Measurements from ENCODE around the gene CUL3. TPM values are rescaled to one million over a fixed set of nuclear protein-coding genes. Genes with fewer than 3 reads are reported as not detected.

The CUL3 gene
- total and polyA plus RNA-seq, 10 of the 15 experiments (the other 5 are each of a cell fraction or from before 2014, with no cell fraction given), result 22.0 to 95.4 (median 53.4) TPM

GRCh38 chr2:224436634-224437033 is 148.5 kb downstream of the CUL3 start:
- ChIA-PET CTCF (interaction anchor here (2.3 kb wide), 1 partner anchor 13 kb away, joined by 6 read pairs; no protein-coding TSS in a partner anchor), RAD21 (ENCODE audit: unreplicated experiment) (no interaction called here), POLR2A (no interaction called here), SMC1A (ENCODE audit: uncharacterized antibody, unreplicated experiment) (no interaction called here)
- Histone ChIP-seq H3K4me2 (ENCODE audit: control insufficient read depth, insufficient read depth) (no peak overlapping the region), H3K36me3 (ENCODE audit: control insufficient read depth in 2 of 2, insufficient read depth in 2 of 2, low read length in 1 of 2) (no peaks in the 10 kb centered on the region), H3K79me2 (ENCODE audit: control insufficient read depth, insufficient read depth, low read length) (no peaks in the 10 kb centered on the region), H3K9ac (ENCODE audit: control insufficient read depth, insufficient read depth, low read length) (no peak overlapping the region), H3K4me1 (ENCODE audit: control insufficient read depth, insufficient read depth, low read length) (no peaks in the 10 kb centered on the region), H3K9me3 (replicated peaks; ENCODE audit: control insufficient read depth, insufficient read depth, low read length) (no peaks in the 10 kb centered on the region), H3K27me3 (replicated peaks in 1 of 2; ENCODE audit: control insufficient read depth in 2 of 2, insufficient read depth in 2 of 2, low read length in 1 of 2) (no peaks in the 10 kb centered on the region; a peak in 4 of 4 replicates), H2AFZ (ENCODE audit: control insufficient read depth, low read depth, low read length) (no peak overlapping the region), H4K20me1 (ENCODE audit: control insufficient read depth, insufficient read depth) (no peaks in the 10 kb centered on the region), H3K27ac (ENCODE audit: control insufficient read depth, insufficient read depth) (no peak overlapping the region), H3K4me3 (no peak overlapping the region)
- DNase-seq (ENCODE audit: low read depth, low spot score) (no peak), FAIRE-seq (no peak), ATAC-seq (no peak)
- intact Hi-C loops (cut with micrococcal nuclease; ENCODE audit: unreplicated experiment), result no loop called here
- BruUV-seq (replicated peaks), result no TSS peak
- 0% methylated on average over 1 of the region's 1 CpG for WGBS (ENCODE audit: insufficient coverage, insufficient replicate concordance, low lambda C conversion rate, missing lambda C conversion rate)
- TF ChIP-seq CBX3 (IDR thresholded peaks at IDR 0.05; ENCODE audit: borderline replicate concordance, low read depth) (no peak), PAX8 (IDR thresholded peaks at IDR 0.05) (no peak), SMAD1 (IDR thresholded peaks at IDR 0.05; ENCODE audit: low read depth, partially characterized antibody) (no peak), MEF2A (IDR thresholded peaks at IDR 0.05; ENCODE audit: insufficient read depth, low read depth, low read length) (no peak)
- in situ Hi-C loops (cut with MboI), result no loop called here

- Histone ChIP-seq H3K4me2 (ENCODE audit: control insufficient read depth, insufficient read depth) (no peak overlapping the region), H2AFZ (ENCODE audit: control insufficient read depth, low read depth, low read length) (no peak overlapping the region), H3K4me3 (no peak overlapping the region), H3K27me3 (replicated peaks in 1 of 2; ENCODE audit: control insufficient read depth in 2 of 2, insufficient read depth in 2 of 2, low read length in 1 of 2) (no peaks in the 10 kb centered on the region; a peak in 2 of 4 replicates), H3K9ac (ENCODE audit: control insufficient read depth, insufficient read depth, low read length) (no peak overlapping the region), H3K4me1 (ENCODE audit: control insufficient read depth, insufficient read depth, low read length) (no peaks in the 10 kb centered on the region), H3K79me2 (ENCODE audit: control insufficient read depth, insufficient read depth, low read length) (no peaks in the 10 kb centered on the region), H3K36me3 (ENCODE audit: control insufficient read depth in 2 of 2, insufficient read depth in 2 of 2, low read length in 1 of 2) (no peaks in the 10 kb centered on the region), H4K20me1 (ENCODE audit: control insufficient read depth, insufficient read depth) (no peaks in the 10 kb centered on the region), H3K27ac (ENCODE audit: control insufficient read depth, insufficient read depth) (no peak overlapping the region), H3K9me3 (replicated peaks; ENCODE audit: control insufficient read depth, insufficient read depth, low read length) (no peaks in the 10 kb centered on the region)
- ChIA-PET SMC1A (ENCODE audit: uncharacterized antibody, unreplicated experiment) (interaction anchor here (0.6 kb wide), 1 partner anchor 138 kb away, joined by 3 read pairs; no protein-coding TSS in a partner anchor), POLR2A (no interaction called here), CTCF (no interaction called here), RAD21 (ENCODE audit: unreplicated experiment) (no interaction called here)
- intact Hi-C loops (cut with micrococcal nuclease; ENCODE audit: unreplicated experiment) (no loop called here), in situ Hi-C loops (cut with MboI) (no loop called here)
- no peak for DNase-seq (ENCODE audit: low read depth, low spot score)
- ATAC-seq, result no peak
- FAIRE-seq, result no peak
- no TSS peak for BruUV-seq (replicated peaks)
- WGBS (ENCODE audit: insufficient coverage, insufficient replicate concordance, low lambda C conversion rate, missing lambda C conversion rate), result 79% methylated on average over 4 of the region's 4 CpGs
- no peak for TF ChIP-seq BHLHE40 (IDR thresholded peaks at IDR 0.05; ENCODE audit: borderline replicate concordance in 1 of 2, low read depth in 2 of 2, low read length in 1 of 2)
- no peak for TF ChIP-seq ZNF274 (IDR thresholded peaks at IDR 0.05; ENCODE audit: insufficient read depth, insufficient read length)
Observed at GRCh38 chr2:224434618-224435017, 150.5 kb downstream of the CUL3 start.

Data from GM12878 (cell line).